A549 (cell line): ENCODE data around the gene ARSK. TPM values are rescaled to one million over a fixed set of nuclear protein-coding genes. Genes with fewer than 3 reads are reported as not detected.

Source experiments
- ATAC-seq, 2 experiments: fragments of 200-7000 bp in 1 of 2; fragments of >200 bp in 1 of 2; cut with Nextera tagmentation in 1 of 2; cut with Tn5 transposase in 1 of 2; 3 replicates each; pipeline versions ENCODE4 v1.8.0 to v1.9.1; 2018 to 2020; ENCODE audit warnings: mild to moderate bottlenecking in 1 of 2, moderate library complexity in 1 of 2
- CTCF ChIA-PET: fragments of 300-600 bp; sonication (Branson Sonifier 250); formaldehyde crosslinking; extraction: SDS; loops from one replicate; lab custom pipeline; 2021; ENCODE audit warnings: antibody characterized with exemption, inconsistent platforms; lab: Yijun Ruan, JAX
- POLR2A ChIA-PET: fragments of 350-600 bp; formaldehyde crosslinking; extraction: SDS; loops from one replicate; lab custom pipeline; 2021; ENCODE audit warnings: antibody characterized with exemption, inconsistent platforms; lab: Yijun Ruan, JAX
- DNase-seq, 2 experiments: peaks; one replicate each; pipeline versions ENCODE4 v3.0.0 to v3.0.0-alpha.2; 2011 to 2016; ENCODE audit warnings: low read depth in 1 of 2, low spot score in 1 of 2
- FAIRE-seq: peaks from 2 replicates; lab custom pipeline; 2011; peaks lifted over from hg19 to GRCh38; lab: Jason Lieb, UNC
- H3K27ac ChIP-seq, 2 experiments: fragments of >200 bp; sonication (Bioruptor Twin); formaldehyde crosslinking; 3 replicates each; pipeline ENCODE4 v1.5.1; 2016 to 2017
- H3K4me1 ChIP-seq: fragments of >200 bp; sonication (Bioruptor Twin); formaldehyde crosslinking; 3 replicates; pipeline ENCODE4 v1.6.1; 2016
- H3K4me2 ChIP-seq: fragments of >200 bp; sonication (Bioruptor Twin); formaldehyde crosslinking; 3 replicates; pipeline ENCODE4 v1.6.1; 2016
- H3K4me3 ChIP-seq: fragments of >200 bp; sonication (Bioruptor Twin); formaldehyde crosslinking; 3 replicates; pipeline ENCODE4 v1.5.1; 2016
- H3K9me3 ChIP-seq: fragments of >200 bp; sonication (Bioruptor Twin); formaldehyde crosslinking; 3 replicates; pipeline ENCODE4 v1.6.1; 2016
- CBX8 ChIP-seq: fragments of 200-600 bp; sonication (generic); IDR thresholded peaks from 2 replicates; pipeline ENCODE4 v1.6.1; 2016
- CEBPB ChIP-seq, 2 experiments: fragments of >200 bp in 1 of 2; sonication (Bioruptor Twin) in 1 of 2; formaldehyde crosslinking in 1 of 2; IDR thresholded peaks; 2 replicates each; pipeline ENCODE4 v1.6.1; 2012 to 2016
- ELK1 ChIP-seq: fragments of 150-350 bp; IDR thresholded peaks from 2 replicates; pipeline ENCODE4 v1.6.1; 2014; ENCODE audit warnings: low read depth, mild to moderate bottlenecking, low read length
- EP300 ChIP-seq, 2 experiments: fragments of >200 bp; sonication (Bioruptor Twin); formaldehyde crosslinking; IDR thresholded peaks; 2 replicates in 1 of 2; 3 replicates in 1 of 2; pipeline ENCODE4 v1.6.1; 2016 to 2017
- ESRRA ChIP-seq: fragments of 150-350 bp; IDR thresholded peaks from 2 replicates; pipeline ENCODE4 v1.6.1; 2014; ENCODE audit warnings: mild to moderate bottlenecking, low read length, borderline replicate concordance
- FOXS1 ChIP-seq: fragments of 250-450 bp; sonication (Bioruptor Pico); IDR thresholded peaks from 2 replicates; pipeline ENCODE4 v1.5.0; 2020; ENCODE audit warnings: mild to moderate bottlenecking, moderate library complexity
- GATA3 ChIP-seq: IDR thresholded peaks from 2 replicates; pipeline ENCODE4 v1.6.1; 2012; ENCODE audit warnings: borderline replicate concordance
- HOXB5 ChIP-seq: fragments of 250-450 bp; sonication (Bioruptor Pico); IDR thresholded peaks from 2 replicates; pipeline ENCODE4 v1.5.0; 2020; ENCODE audit warnings: mild to moderate bottlenecking, moderate library complexity
- JUNB ChIP-seq: fragments of >200 bp; sonication (Bioruptor Twin); formaldehyde crosslinking; IDR thresholded peaks from 2 replicates; pipeline ENCODE4 v1.6.1; 2016
- KDM5A ChIP-seq: fragments of 200-600 bp; sonication (generic); IDR thresholded peaks from 2 replicates; pipeline ENCODE4 v1.6.1; 2016; ENCODE audit warnings: antibody characterized with exemption, mild to moderate bottlenecking
- MYC ChIP-seq: IDR thresholded peaks from 2 replicates; pipeline ENCODE4 v1.6.1; 2012; ENCODE audit warnings: mild to moderate bottlenecking, inconsistent platforms, low read length, improper control_type of control experiment, borderline replicate concordance
- NR3C1 ChIP-seq: fragments of >200 bp; sonication (Bioruptor Twin); formaldehyde crosslinking; IDR thresholded peaks from 3 replicates; pipeline ENCODE4 v1.6.1; 2017
- PBX3 ChIP-seq: IDR thresholded peaks from 2 replicates; pipeline ENCODE4 v1.6.1; 2012
- POLR2A ChIP-seq: IDR thresholded peaks from 2 replicates; pipeline ENCODE4 v1.6.1; 2012; ENCODE audit warnings: mild to moderate bottlenecking, low read length
- POLR2AphosphoS2 ChIP-seq: conservative IDR thresholded peaks from 2 replicates; pipeline ENCODE4 v1.6.1; 2012; ENCODE audit warnings: low read length, improper control_type of control experiment, inconsistent platforms
- RAD21 ChIP-seq, 2 experiments: fragments of >200 bp in 1 of 2; sonication (Bioruptor Twin) in 1 of 2; formaldehyde crosslinking in 1 of 2; IDR thresholded peaks in 1 of 2; conservative IDR thresholded peaks in 1 of 2; 2 replicates in 1 of 2; 3 replicates in 1 of 2; pipeline ENCODE4 v1.6.1; 2012 to 2018; ENCODE audit warnings: inconsistent platforms in 1 of 2
- RARB ChIP-seq: fragments of 250-450 bp; sonication (Bioruptor Pico); IDR thresholded peaks from 2 replicates; pipeline ENCODE4 v1.8.0; 2021; ENCODE audit warnings: mild to moderate bottlenecking, moderate library complexity
- REST ChIP-seq: fragments of 200-600 bp; sonication (generic); IDR thresholded peaks from 2 replicates; pipeline ENCODE4 v1.6.1; 2016; ENCODE audit warnings: antibody characterized with exemption, mild to moderate bottlenecking, moderate library complexity
- RNF2 ChIP-seq: fragments of 200-600 bp; sonication (generic); IDR thresholded peaks from 2 replicates; pipeline ENCODE4 v1.6.1; 2016; ENCODE audit warnings: low read depth, mild to moderate bottlenecking, antibody characterized with exemption, moderate library complexity, borderline replicate concordance
- USF2 ChIP-seq: fragments of 450-650 bp; IDR thresholded peaks from 2 replicates; pipeline ENCODE4 v1.6.1; 2014; ENCODE audit warnings: antibody characterized with exemption
- WGBS: methylation state at CpG from one replicate; pipeline ENCODE4 v1.1.6; 2017; ENCODE audit errors: missing lambda C conversion rate; 5-methylcytosine and 5-hydroxymethylcytosine counted together
- polyA plus RNA-seq, 4 experiments: library from polyadenylated mRNA; depleted of rRNA in 3 of 4; stranded (reverse); fragments of >200 nt; fragmentation: RNase III in 1 of 4; extraction: RNeasy Plus Mini Kit Qiagen cat#74134 plus additional on column Dnase treatment in 1 of 4; gene quantifications; 2 replicates in 3 of 4; 3 replicates in 1 of 4; pipeline ENCODE4 v1.2.3, GENCODE V29; 2011 to 2017
- TF ChIP-seq, protein P1 (sequence below): fragments of >200 bp; sonication (Bioruptor Twin); formaldehyde crosslinking; IDR thresholded peaks from 3 replicates; pipeline ENCODE4 v1.6.1; 2016
- TF ChIP-seq, protein P2 (sequence below): IDR thresholded peaks from 2 replicates; pipeline ENCODE4 v1.6.1; 2012; ENCODE audit warnings: low read depth, borderline replicate concordance
- TF ChIP-seq, protein P3 (sequence below): fragments of >200 bp; sonication (Bioruptor Twin); formaldehyde crosslinking; IDR thresholded peaks from 3 replicates; pipeline ENCODE4 v1.5.1; 2016
- TF ChIP-seq, protein P4 (sequence below): fragments of 250-450 bp; sonication (Bioruptor Pico); IDR thresholded peaks from 2 replicates; pipeline ENCODE4 v1.5.0; 2020; ENCODE audit warnings: low read depth, mild to moderate bottlenecking, moderate library complexity

Gene ARSK
- polyA plus RNA-seq, 2 of the 4 experiments (the other 2 are of a cell fraction): 7.0 to 14.0 TPM

- Histone ChIP-seq H3K4me3 (no peak overlapping the region), H3K4me1 (peaks cover 14% of the 10 kb centered on the region; the same call in 2 of the 3 replicates), H3K9me3 (no peaks in the 10 kb centered on the region), H3K27ac (no peak overlapping the region), H3K4me2 (no peak overlapping the region)
- ATAC-seq: no peak
- ChIA-PET CTCF (no interaction called here), POLR2A (no interaction called here)
- no peak for FAIRE-seq
- DNase-seq: no peak
- TF ChIP-seq MYC (no peak), ELK1 (no peak), USF2 (no peak), RARB (CRISPR knock-in tag) (no peak), ESRRA (no peak), RAD21 (conservative IDR thresholded peaks at IDR 0.05 in 1 of 2, IDR thresholded peaks at IDR 0.05 in 1 of 2) (no peak), GATA3 (no peak), REST (no peak), JUNB (no peak), HOXB5 (CRISPR knock-in tag) (no peak)
- TF ChIP-seq, protein P1, sequence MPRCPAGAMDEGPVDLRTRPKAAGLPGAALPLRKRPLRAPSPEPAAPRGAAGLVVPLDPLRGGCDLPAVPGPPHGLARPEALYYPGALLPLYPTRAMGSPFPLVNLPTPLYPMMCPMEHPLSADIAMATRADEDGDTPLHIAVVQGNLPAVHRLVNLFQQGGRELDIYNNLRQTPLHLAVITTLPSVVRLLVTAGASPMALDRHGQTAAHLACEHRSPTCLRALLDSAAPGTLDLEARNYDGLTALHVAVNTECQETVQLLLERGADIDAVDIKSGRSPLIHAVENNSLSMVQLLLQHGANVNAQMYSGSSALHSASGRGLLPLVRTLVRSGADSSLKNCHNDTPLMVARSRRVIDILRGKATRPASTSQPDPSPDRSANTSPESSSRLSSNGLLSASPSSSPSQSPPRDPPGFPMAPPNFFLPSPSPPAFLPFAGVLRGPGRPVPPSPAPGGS: no peak
- TF ChIP-seq, protein P2, sequence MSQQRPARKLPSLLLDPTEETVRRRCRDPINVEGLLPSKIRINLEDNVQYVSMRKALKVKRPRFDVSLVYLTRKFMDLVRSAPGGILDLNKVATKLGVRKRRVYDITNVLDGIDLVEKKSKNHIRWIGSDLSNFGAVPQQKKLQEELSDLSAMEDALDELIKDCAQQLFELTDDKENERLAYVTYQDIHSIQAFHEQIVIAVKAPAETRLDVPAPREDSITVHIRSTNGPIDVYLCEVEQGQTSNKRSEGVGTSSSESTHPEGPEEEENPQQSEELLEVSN: no peak
- 74% methylated on average over 3 of the region's 3 CpGs for WGBS
Observed at GRCh38 chr5:95633671-95634070, 78.8 kb downstream of the ARSK start.

DNA sequence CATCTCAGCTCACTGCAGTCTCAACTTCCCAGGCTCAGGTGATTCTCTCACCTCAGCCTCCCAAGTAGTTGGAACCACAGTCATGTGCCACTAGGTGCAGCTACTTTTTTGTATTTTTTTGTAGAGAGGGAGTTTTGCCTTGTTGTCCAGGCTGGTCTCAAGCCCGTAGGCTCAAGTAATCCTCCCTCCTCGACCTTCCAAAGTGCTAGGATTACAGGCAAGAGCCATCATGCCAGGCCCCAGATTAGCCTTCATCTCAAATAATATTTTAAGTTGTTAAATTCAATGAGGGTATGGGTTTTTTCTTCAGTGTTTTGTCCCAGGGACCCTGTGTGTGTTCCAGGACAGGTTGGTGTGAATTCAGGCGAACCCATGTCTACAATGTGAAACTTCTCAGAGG is 79.2 kb downstream of the ARSK start:
- Histone ChIP-seq H3K9me3 (no peaks in the 10 kb centered on the region), H3K4me1 (peaks cover 14% of the 10 kb centered on the region; the same call in 2 of the 3 replicates), H3K27ac (no peak overlapping the region), H3K4me3 (no peak overlapping the region), H3K4me2 (no peak overlapping the region)
- DNase-seq: no peak
- WGBS: 57% methylated on average over 3 of the region's 3 CpGs
- ChIA-PET POLR2A (no interaction called here), CTCF (interaction anchor here (1.5 kb wide), 1 partner anchor 10 kb away, joined by 4 read pairs; no protein-coding TSS in a partner anchor)
- no peak for FAIRE-seq
- no peak for TF ChIP-seq POLR2AphosphoS2
- TF ChIP-seq, protein P3, sequence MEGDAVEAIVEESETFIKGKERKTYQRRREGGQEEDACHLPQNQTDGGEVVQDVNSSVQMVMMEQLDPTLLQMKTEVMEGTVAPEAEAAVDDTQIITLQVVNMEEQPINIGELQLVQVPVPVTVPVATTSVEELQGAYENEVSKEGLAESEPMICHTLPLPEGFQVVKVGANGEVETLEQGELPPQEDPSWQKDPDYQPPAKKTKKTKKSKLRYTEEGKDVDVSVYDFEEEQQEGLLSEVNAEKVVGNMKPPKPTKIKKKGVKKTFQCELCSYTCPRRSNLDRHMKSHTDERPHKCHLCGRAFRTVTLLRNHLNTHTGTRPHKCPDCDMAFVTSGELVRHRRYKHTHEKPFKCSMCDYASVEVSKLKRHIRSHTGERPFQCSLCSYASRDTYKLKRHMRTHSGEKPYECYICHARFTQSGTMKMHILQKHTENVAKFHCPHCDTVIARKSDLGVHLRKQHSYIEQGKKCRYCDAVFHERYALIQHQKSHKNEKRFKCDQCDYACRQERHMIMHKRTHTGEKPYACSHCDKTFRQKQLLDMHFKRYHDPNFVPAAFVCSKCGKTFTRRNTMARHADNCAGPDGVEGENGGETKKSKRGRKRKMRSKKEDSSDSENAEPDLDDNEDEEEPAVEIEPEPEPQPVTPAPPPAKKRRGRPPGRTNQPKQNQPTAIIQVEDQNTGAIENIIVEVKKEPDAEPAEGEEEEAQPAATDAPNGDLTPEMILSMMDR: no peak
- TF ChIP-seq NR3C1: no peak
- TF ChIP-seq PBX3: no peak
- TF ChIP-seq HOXB5 (CRISPR knock-in tag): no peak
- TF ChIP-seq RARB (CRISPR knock-in tag): no peak
- TF ChIP-seq EP300 (IDR thresholded peaks at IDR 0.05): no peak
- no peak for TF ChIP-seq CEBPB (IDR thresholded peaks at IDR 0.05)
- TF ChIP-seq RAD21 (conservative IDR thresholded peaks at IDR 0.05 in 1 of 2, IDR thresholded peaks at IDR 0.05 in 1 of 2): no peak
- TF ChIP-seq RNF2: no peak
- TF ChIP-seq POLR2A: no peak
- TF ChIP-seq KDM5A: no peak
- TF ChIP-seq, protein P4, sequence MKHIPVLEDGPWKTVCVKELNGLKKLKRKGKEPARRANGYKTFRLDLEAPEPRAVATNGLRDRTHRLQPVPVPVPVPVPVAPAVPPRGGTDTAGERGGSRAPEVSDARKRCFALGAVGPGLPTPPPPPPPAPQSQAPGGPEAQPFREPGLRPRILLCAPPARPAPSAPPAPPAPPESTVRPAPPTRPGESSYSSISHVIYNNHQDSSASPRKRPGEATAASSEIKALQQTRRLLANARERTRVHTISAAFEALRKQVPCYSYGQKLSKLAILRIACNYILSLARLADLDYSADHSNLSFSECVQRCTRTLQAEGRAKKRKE: no peak
- TF ChIP-seq CBX8: no peak
- no peak for TF ChIP-seq FOXS1
- no peak for ATAC-seq
